ENCODE measurements around the gene CRYL1.

Gene CRYL1

DNA sequence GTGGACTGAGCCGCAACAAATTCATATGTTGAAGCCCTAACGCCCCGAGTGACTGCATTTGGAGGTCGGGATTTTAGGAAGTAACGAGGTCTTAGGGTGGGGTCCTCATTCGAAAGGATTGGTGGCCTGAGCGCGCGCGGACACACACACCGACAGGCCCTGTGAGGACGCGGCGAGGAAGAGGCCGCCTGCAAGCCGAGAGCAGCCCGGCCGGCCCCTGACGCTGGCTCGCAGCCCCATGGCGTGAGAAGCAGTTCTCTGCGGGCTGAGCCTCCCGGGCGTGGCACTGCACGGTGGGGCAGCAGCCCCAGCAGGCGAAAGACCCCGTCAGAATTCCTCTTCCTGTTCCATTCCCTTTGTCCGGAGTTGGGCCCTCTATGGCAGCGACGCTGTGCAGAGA lies 131.2 kb downstream of the CRYL1 start:
- no peak for DNase-seq

DNA sequence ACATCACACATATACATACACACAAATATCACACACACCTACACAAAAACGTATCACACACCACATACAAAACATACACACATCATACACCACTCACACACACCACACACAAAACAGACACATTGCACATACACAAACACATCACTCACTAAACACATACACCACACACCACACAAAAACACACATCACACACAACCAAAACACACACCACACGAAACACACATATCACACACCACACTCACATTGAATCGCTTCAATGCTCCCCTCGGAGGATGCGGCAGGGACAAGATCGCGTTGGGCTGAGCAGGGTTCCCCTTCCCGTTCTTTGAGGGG lies 131.5 kb downstream of the CRYL1 start:
- DNase-seq: no peak

DNA sequence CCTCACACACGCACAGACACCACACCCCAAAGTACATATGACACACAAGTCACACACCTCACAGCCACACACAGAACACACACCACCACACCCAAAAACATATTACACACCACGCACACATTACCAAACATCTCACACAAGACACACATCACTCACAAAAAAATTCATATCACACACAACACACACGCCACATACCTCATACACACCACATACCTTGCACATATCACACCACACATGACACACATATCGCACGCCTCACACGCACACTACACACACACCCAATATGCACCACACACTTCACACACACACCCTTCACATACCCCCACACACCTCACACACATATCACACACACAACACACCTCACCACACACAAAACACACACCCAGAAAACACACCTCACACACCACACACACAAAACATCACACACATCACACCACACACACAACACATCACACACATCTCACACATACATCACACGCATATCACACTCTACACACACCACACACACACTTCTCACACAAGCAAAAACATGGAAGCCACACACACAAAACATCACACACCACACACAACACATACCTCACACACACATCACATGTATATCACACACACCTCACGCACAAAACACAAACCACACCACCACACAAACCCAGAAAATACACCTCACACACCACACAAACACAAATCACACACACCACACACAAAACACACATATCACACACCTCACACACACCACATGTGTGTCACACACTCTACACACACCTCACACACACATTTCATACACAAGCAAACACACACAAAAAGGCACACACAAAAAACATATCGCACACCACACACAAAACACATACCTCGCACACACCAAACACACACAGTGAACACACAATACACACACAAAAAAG lies 132.1 kb downstream of the CRYL1 start:
- no peak for DNase-seq

DNA sequence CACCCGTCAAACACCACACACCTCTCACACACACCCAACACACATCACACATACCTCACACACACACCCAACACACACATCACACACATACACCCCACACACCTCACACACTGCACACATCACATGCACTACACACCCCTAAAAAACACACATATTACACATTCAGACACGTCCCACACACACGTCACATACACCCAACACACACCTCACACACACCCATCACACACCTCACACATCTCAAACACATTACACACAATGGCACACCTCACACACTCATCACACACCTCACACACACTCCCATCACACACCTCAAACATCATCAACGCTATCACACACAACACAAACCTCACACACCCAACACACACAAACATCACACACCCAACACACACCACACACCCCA lies 133.1 kb downstream of the CRYL1 start:
- no peak for DNase-seq

- no peak for DNase-seq
Observed at GRCh38 chr13:20391597-20392452, 133.8 kb downstream of the CRYL1 start.

DNA sequence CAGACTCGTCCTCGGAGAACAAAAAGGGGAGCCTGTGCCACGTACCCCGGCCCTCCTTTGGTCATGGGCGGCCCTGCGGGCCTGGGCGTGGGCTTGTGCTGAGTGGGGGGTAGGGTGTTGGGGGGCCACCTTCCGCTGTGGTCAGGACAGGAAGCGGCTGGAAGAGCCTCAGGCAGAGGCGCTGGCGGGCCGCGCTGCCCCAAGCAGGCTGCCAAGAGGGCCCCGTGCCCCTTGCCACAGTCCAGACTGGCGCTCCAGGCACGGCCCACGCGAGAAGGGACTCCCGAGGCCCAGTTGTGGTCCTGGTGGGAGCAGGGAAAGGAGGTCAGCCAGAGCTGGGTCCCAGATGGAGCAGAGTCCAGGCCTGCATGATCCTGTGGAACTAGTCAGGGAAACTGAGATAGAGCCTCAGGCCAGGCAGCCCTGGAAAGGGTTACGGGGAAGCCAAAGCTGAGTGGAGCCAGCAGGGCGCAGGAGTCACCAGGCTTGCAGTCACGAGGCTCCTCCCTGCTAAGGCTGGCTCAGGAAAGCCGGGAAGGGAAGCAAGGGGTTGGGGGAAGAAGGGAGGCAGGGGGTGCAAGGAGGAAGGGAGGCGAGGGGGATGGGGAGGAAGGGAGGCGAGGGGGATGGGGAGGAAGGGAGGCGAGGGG lies 135.0 kb downstream of the CRYL1 start:
- no peak for DNase-seq

DNA sequence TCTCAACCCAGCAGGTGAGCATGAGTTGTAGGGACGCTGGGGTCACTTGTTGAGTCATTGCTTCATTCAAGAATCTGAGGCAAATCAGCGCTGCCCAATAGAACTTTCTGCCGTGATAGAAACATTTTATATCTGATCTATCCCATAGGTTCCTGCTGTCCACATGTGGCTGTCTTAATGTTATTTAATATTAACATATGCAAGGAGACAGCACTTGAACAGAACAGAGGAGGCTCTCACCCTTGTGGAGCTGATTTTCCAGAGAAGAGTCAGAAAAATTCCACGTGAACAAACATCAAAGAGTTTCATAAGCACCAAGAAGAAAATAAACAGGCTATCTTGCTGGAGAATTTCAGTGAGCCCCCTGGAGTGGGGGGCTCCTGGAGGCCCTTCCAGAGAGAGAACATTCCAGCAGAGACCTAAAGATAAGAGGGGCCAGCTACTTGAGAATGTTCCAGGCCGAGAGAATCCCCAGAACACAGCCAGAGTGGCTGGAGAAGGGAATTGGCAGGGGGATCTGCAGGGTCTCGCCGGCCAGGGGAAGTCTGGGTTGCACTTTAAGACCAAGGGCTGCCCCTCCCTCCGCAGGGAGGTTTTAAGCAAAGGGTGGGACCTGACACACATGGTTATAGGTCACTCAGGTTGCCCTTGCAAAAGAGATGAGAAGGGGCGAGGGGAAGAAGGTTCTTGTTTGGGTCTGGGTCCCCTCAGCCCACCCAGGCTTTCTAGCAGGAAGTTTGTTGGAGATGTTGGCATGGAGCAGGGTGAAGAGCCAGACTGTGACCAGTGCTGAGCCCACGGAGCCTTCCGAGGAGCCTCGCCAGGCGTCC lies 135.7 kb downstream of the CRYL1 start:
- no peak for DNase-seq

- no peak for DNase-seq
Observed at GRCh38 chr13:20388184-20388583, 137.5 kb downstream of the CRYL1 start.

GRCh38 chr13:20387441-20387971 lies 138.2 kb downstream of the CRYL1 start:
- no peak for DNase-seq

DNA sequence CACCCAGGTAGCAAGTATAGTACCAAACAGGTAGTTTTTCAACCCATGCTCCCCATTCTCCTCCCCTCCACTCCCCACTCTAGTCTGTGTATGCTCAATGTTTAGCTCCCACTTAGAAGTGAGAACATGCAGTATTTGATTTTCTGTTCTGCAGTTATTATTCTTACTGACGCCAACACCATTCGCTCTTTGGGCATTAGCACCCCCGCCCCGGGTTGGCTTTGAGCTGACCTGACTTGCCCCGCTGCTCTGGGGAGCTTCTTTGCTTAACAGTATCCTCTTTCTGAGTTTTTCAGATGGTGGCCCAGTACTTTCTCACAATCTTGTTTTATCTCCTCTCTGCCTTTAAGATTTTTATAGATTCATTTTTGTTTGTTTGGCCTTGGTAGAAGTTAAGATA lies 138.7 kb downstream of the CRYL1 start:
- DNase-seq: no peak

DNA sequence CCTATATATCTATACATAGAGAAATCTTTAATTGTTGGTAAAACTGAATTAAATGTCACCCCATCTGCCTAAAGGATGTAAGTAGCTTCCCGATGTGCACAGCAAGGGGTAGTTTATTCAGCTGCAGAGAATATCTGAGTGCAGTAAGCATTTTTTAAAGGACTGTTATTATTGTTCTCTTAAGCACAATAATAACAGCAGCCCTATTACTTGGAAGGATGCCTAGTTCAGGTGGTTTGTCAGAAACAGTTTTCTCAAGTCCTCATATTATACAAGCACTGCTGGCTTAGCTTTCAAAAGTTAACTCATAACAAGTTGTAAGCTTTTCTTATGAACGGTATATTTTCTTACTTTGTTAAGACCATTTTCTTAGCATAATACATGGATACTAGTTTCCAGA lies 142.6 kb downstream of the CRYL1 start:
- no peak for DNase-seq

DNA sequence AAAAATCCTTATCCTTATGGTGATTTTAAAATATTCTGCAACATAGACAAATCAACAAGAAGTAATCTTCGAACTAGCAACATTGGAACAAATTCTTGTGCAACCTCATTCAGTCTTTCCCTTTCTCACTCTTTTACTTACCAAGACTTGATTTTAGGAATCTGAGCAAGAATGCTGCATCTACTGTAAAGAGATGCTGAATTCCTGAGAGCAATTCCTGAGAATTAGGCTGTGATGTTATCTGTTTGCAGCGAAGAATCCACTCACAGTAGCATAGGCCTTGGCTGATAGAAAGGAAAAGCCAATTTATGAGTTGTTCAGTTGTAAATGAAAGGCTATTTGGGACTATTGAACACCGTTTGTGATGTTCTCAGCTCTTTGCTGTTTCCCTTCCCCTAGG lies 144.3 kb downstream of the CRYL1 start:
- DNase-seq: no peak

DNA sequence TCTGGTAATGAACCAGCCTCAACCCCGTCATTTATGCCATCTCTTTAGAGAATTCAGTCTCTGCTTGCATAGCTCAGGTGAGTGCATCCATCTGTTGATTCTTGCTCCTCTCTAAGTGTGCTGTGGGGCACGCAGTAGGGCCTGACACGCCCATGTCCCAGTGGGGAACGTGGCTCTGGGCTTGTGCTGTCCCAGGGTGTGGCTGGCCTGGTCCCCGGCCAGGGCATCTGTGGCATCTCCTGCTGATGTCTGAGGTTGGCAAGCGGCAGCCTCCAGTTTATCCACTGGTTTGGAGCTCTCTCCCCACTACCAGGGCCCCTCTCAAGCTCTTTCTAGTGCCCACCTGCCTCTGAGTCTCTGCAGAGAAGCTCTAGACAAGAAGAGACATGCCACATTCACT lies 146.9 kb downstream of the CRYL1 start:
- DNase-seq: no peak

GRCh38 chr13:20377720-20378119 lies 147.9 kb downstream of the CRYL1 start:
- no peak for DNase-seq

- no peak for DNase-seq
Observed at GRCh38 chr13:20375871-20376270, 149.8 kb downstream of the CRYL1 start.

GRCh38 chr13:20373861-20374260 lies 151.8 kb downstream of the CRYL1 start:
- no peak for DNase-seq

DNA sequence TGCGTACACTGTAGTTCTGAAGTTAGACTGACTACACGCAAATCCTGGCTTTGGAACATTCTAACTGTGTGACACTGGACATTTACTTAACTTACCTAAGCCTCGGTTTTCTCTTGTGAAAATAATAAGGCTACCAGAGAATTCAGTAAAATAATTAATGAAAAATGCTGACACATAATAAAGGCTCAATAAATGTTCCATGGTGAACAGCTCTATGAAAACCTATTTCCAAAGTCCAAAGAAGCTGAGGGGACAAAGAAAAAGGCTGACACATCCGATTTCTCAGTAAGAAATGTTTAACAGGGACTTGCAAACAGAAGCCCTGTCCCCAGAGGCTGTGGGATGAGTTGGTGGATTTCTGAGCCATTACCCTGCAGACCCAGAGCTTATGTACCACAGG lies 153.8 kb downstream of the CRYL1 start:
- DNase-seq: no peak

- DNase-seq: no peak
Observed at GRCh38 chr13:20370815-20371421, 154.7 kb downstream of the CRYL1 start.

- DNase-seq: no peak
Observed at GRCh38 chr13:20369886-20370361, 155.7 kb downstream of the CRYL1 start.

GRCh38 chr13:20366056-20366455 lies 159.6 kb downstream of the CRYL1 start:
- DNase-seq: no peak

- no peak for DNase-seq
Observed at GRCh38 chr13:20363603-20364002, 162.1 kb downstream of the CRYL1 start.

DNA sequence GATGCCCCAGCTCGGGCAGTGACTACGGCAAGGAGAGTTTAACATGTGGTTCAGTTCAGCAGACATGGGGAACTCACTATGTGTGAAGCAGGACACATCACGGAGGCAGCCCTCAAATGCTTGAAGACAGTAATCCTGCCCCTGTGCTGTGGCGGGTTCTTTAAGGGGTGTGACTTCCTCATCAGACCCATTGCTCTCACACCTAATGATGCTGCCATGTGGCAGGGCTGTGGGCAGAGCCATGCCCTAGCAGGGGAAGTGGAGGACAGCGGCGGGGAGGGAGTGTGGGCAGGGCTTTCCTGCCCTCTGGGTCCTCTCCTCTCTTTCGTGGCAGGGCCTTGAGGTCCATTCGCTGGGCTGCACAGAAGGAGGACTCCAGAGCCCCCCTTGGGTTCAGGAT lies 162.5 kb downstream of the CRYL1 start:
- DNase-seq: no peak

Data from T-helper 9 cell (primary cell).